GM21529 (cell line): ENCODE data around the gene CAMKK2.
"Not testable (repeated sequence)": the region's sequence is repeated elsewhere in the genome, so short reads cannot be mapped to it uniquely, and the experiment has no call there.

Experiments
- ATAC-seq: cut with Tn5 transposase; IDR thresholded peaks from one replicate; pipeline ENCODE4 v1.9.1; 2021; ENCODE audit not compliant: unreplicated experiment

CAMKK2 gene

GRCh38 chr12:121296618-121297434, at the start of gene CAMKK2:
Gene CAMKK2, minus strand, starts transcription at chr12:121296709. Its CDS starts 22,183 bp downstream, at chr12:121274526.
- ATAC-seq, result peak; percentile 74

GRCh38 chr12:121345151-121345815, 48.8 kb upstream of the CAMKK2 start:
- no peak for ATAC-seq

GRCh38 chr12:121344506-121344905, 48.0 kb upstream of the CAMKK2 start:
- no peak for ATAC-seq

DNA sequence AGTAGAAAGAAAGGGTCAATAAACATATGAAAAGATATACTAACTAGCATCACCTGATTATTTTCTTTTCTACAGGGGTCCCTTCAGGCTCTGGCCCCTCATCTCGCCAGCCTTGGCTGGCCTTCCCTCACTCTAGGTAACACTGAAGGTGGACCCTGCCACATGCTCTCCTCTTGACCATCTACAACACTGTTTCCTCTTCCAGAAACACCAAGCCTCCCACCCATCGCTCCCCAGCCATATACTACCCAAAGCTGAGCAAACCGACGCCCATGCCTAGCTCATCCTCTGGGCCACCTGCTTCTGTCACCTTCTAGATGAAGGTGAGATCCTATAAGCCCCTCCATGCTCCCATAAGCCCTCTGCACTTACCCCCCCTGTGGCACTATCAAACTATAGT, 40.9 kb upstream of the CAMKK2 start:
- ATAC-seq, result no peak

DNA sequence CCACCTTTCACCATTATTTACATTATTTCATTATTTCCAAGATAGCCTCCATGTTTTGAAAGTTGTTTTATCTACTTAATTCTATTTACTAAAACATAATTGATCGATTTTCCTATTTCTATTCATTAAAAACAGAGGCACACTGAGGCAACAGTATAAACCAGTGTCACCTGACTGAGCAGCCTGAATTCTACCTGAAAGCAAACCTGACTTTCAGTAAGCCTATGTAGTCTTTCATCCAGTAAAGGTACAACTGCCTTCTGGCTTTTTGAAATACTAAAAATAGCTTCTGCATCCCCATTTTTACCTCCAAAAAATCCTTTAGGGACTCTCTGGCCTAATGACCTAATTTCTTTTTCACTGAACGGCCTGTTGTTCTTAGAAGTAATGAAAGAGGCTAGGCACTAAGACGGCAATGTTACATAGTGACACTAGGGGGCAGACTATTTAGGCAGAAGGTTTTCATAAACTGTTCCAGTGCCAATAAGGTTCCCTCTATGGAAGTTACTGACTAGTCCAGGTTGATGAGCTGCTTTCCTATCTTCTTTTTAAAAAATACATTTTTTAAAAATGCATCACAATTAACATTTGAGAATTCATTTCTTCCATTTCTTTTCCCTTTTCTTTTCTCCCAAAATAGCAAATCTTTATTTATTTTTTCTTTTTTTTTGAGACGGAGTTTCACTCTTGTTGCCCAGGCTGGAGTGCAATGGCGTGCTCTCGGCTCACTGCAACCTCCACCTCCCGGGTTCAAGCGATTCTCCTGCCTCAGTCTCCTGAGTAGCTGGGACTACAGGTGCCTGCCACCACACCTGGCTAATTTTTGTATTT, 38.2 kb upstream of the CAMKK2 start:
- no peak for ATAC-seq

DNA sequence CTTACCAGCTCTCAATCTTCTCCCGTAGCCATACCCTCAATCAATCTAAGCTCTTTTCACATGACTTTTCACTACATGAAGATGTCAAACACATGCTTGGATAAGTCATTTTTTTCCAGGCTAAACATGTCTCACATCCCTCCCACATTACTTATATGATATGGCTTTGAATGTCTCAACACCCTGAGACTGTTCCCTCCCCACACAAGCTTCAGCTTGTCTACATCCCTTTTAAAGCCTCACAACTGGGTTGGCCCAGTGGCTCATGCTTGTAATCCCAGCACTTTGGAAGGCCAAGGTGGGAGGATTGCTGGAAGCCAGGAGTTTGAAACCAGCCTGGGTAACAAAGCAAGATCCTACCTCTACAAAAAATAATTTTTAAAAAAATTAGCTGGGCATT, 37.2 kb upstream of the CAMKK2 start:
- ATAC-seq, result no peak

DNA sequence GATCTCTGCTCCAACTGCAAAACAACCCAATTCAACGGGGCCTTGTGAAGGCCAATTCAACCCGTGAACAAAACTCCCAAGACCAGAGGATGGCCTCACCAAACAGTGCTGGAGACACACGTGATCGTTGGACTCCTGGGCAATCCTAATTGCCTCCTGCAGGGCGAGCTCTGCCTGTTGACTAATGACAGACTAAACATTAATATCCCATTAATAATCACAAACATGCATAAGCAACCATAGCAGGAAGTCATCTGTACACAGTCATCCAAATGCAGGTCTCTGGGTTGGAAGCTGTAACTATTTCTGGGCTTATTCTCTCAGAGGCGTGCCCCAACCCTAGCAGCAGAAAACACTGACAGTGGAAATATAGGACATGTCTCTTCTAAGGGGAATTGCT, 34.7 kb upstream of the CAMKK2 start:
- no peak for ATAC-seq

DNA sequence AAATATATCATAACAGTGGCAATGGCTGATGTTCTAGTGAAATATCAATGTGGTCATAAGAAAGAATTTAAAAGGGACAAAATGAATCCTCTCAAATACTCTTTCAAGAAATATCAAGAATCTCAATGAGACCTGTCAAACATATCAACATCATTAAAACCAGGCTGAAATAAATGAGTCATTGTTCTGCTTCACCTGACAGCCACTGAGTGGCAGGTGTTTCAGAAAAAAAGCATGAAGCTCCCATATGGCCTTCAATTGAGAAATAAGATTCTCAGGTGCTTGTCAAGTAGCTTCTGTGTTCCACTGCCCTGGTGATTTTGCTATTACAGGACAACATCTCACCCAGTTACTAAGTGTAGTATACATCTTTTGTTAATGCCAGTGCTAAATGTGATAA, 34.2 kb upstream of the CAMKK2 start:
- no peak for ATAC-seq

- ATAC-seq, result no peak
Measured at GRCh38 chr12:121330195-121330594, 33.7 kb upstream of the CAMKK2 start.

DNA sequence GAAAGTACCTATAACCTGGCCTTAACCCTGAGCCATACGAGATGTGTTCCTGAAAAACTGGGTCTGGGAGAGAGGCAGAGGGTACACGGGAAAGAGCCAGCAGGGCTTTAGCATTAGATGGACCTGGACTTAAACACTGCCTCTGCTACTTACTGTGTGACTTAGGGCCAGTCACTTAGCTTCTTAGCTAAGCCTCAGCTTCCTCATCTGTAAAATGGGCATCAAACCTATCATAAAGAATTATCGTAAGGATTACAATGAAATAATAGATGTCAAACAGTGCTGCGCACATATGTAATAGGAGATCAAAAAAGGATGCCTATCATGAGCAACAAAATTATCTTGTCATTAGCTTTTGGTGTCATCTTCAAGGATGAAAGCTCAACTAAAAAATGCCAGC, 32.1 kb upstream of the CAMKK2 start:
- ATAC-seq, result no peak

DNA sequence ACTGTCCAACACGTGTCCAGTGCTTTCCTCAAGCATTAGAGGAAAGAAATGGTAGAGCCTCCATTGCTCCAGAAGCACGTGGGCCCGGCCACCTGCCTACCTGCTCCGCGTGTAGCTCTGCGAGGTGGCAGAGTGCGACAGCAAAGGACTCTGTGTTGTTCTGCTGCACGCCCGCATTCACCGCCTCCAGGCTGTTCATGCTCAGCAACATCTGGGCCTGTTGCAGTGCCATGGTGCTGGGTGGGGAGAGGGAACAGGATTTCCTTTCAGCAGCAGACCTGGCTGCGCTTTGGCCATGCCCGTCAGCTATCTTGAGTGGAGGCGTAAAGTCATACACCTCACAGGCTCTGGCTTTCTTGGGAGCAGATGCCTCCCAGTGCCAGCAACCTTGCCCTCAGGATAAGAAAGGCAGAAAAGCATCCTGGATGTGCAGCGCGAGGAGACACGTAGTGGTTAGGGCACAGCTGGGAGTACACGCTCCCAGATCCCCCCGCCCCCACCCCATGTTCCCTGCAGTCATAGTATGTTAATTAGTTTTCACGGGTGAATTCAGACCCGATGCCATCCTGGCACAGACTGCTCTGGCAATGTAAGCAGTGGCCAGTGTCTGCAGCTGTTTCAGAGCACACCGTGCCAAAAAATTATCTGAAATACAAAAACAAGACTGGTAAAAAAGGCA, 30.6 kb upstream of the CAMKK2 start:
- no peak for ATAC-seq

GRCh38 chr12:121325922-121326396, 29.4 kb upstream of the CAMKK2 start:
- no peak for ATAC-seq

GRCh38 chr12:121323908-121324307, 27.4 kb upstream of the CAMKK2 start:
- ATAC-seq, result no peak

DNA sequence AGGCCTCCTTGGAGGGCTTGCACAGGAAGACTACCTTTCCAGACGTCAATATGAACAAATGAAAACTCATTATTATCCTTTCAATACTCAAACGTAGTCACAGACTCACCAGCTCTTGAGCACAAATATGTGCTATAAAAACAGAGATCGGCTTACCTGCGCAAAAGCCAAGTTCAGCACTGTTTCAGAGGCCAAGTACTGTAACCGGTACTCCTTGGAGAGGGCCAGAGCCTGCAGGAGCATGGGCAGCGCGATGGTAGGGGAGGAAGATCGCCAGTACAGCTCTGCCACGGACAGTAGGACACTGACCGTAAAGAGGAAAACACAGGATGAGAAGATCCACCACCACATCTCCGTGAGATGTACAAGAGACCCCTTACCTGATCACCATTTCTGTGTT, 21.6 kb upstream of the CAMKK2 start:
- no peak for ATAC-seq

GRCh38 chr12:121314431-121314830, 17.9 kb upstream of the CAMKK2 start:
- no peak for ATAC-seq

DNA sequence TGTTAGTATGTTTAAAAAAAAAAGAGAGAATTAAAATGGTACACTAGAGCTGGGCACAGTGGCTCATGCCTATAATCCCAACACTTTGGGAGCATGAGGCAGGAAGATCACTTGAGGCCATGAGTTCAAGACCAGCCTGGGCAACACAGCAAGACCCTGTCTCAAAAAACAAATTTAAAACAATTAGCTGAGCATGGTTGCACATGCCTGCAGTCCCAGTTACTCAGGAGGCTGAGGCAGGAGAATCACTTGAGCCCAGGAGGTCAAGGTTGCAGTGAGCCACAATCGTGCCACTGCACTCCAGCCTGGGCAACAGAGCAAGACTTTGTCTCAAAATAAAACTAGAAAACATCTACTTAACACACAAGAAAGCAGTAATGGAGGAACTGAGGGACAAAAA, 13.7 kb upstream of the CAMKK2 start:
- ATAC-seq, result not testable (repeated sequence)

- ATAC-seq, result not testable (repeated sequence)
Measured at GRCh38 chr12:121307397-121307796, 10.9 kb upstream of the CAMKK2 start.

DNA sequence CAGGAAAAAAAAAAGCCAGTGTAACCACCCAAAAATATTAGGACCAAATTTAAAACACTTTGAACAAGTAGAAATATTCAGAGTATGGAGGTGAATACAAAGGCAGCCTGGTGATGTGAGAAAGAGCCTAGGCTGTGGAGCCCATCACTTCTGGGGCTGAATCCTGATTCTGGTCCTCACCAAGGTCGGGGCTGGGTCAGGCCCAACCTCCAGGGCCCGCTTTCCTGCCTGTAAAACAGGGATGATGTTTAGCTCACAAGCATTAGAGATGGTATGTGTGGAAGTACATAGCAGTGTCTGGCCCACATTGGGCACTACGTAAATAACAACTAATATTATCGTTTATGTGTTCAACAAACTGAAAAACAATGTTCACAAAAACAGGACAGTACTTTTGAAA, 7.8 kb upstream of the CAMKK2 start:
- ATAC-seq, result no peak

DNA sequence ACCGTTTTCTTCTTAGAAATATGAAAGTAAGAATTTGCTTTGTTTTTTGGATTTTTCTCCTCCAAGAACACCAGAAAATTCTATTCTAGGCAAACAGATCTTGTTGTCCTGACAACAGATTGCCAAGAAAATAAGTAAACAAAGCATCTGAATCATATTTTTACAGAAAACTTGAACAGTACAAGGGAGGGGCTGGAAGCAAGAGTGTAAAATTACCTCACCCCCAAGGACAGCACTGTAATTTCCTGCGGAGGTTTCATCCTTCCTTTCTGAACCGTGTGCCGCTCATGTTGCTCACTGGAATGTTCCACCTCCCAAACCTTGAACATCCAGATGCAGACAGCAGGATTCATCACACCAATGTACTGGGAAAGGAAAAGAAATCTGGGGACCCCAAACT, 5.4 kb upstream of the CAMKK2 start:
- ATAC-seq, result no peak

DNA sequence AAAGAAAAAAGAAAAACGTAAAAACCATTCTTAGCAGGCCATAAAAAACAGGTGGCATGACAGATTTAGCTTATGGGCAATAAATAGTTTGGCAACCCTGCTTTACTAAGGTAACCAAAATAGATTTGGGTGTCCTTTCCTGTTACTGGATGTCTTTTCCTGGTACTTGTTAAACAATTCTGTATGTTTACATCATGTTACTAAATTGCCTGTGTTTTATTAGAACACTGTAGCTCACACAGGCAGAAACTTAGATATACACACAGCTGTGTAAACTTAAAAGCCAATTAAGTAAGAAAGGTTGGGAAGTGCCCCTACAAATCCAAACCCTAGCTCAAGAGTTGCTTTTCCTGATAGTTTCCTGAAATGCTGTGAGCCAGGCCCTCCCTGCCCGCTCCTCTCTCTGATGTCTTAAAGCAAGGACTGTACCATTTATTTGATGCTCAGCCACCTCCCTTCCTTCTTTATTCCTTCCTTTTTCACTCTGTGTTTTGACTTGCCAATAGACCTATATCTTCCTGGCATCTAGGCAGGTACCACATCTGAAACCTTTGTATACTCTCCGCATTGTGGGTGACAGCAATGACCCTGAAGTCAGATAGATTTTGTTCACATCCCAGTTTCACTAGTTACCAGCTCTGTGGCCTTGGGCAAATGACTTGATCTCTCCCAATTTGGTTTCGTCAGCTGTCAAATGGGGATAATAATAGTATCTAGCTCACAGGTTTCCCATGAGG, 3.7 kb upstream of the CAMKK2 start:
- no peak for ATAC-seq
